Neural progenitor cell (in vitro differentiated cells): Measurements from ENCODE around the gene GRAMD1B.

Source experiments
- EZH2 ChIP-seq: fragments of 200-600 bp; sonication (generic); IDR thresholded peaks from 2 replicates; pipeline ENCODE4 v1.6.1; 2017; ENCODE audit warnings: antibody characterized with exemption, mild to moderate bottlenecking, moderate library complexity
- TF ChIP-seq, protein P1 (sequence below): fragments of 200-600 bp; sonication (generic); IDR thresholded peaks from 2 replicates; pipeline ENCODE4 v1.5.1; 2017; ENCODE audit warnings: antibody characterized with exemption, mild to moderate bottlenecking

DNA sequence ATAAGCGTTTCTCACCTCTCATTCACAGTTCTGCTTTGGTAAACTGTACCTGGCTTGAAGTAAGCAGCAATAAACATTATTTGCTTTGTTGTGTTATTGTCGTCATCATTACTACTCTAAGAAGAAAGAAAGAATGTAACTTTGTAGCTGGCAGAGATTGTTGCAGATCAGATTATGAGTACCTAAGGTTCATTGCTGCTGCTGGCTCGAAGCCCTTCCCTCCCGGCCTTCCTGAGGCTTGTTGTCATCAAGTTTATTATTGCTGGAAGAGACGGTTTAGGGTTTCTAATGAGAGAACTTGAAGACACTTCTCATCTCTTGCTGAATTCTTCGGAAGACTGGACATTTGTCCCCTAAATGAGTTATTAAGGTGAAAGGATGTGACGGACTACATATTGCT, 101.3 kb downstream of the GRAMD1B start:
- TF ChIP-seq, protein P1, sequence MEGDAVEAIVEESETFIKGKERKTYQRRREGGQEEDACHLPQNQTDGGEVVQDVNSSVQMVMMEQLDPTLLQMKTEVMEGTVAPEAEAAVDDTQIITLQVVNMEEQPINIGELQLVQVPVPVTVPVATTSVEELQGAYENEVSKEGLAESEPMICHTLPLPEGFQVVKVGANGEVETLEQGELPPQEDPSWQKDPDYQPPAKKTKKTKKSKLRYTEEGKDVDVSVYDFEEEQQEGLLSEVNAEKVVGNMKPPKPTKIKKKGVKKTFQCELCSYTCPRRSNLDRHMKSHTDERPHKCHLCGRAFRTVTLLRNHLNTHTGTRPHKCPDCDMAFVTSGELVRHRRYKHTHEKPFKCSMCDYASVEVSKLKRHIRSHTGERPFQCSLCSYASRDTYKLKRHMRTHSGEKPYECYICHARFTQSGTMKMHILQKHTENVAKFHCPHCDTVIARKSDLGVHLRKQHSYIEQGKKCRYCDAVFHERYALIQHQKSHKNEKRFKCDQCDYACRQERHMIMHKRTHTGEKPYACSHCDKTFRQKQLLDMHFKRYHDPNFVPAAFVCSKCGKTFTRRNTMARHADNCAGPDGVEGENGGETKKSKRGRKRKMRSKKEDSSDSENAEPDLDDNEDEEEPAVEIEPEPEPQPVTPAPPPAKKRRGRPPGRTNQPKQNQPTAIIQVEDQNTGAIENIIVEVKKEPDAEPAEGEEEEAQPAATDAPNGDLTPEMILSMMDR = no peak
- TF ChIP-seq EZH2 = no peak
